IPS-20b (cell line): Measurements from ENCODE around the gene NRCAM.

ENCODE experiments used
- H3K27ac ChIP-seq: one replicate; pipeline ENCODE4 v1.5.1; 2013; ENCODE audit warnings: low read length
- H3K27me3 ChIP-seq: 2 replicates; pipeline ENCODE4 v1.6.1; 2013; ENCODE audit warnings: mild to moderate bottlenecking, low read length, inconsistent platforms; ENCODE audit not compliant: insufficient read depth
- H3K36me3 ChIP-seq: 2 replicates; pipeline ENCODE4 v1.6.1; 2013; ENCODE audit warnings: low read depth, mild to moderate bottlenecking, inconsistent platforms, low read length, moderate library complexity; ENCODE audit not compliant: insufficient read depth
- H3K4me1 ChIP-seq: 2 replicates; pipeline ENCODE4 v1.6.1; 2013; ENCODE audit warnings: mild to moderate bottlenecking, control low read depth, inconsistent platforms, low read length, moderate library complexity; ENCODE audit not compliant: insufficient read depth
- H3K4me3 ChIP-seq: 2 replicates; pipeline ENCODE4 v1.5.1; 2013; ENCODE audit warnings: mild to moderate bottlenecking, low read length, inconsistent platforms
- H3K9ac ChIP-seq: 2 replicates; pipeline ENCODE4 v1.6.1; 2013; ENCODE audit warnings: low read depth, mild to moderate bottlenecking, inconsistent platforms, low read length, moderate library complexity
- H3K9me3 ChIP-seq: 2 replicates; pipeline ENCODE4 v1.6.1; 2013; ENCODE audit warnings: mild to moderate bottlenecking, low read depth, low read length, inconsistent platforms; ENCODE audit not compliant: insufficient read depth

NRCAM gene

GRCh38 chr7:108421720-108422331 is 34.4 kb downstream of the NRCAM start:
- H3K9me3 ChIP-seq: no peaks in the 10 kb centered on the region
- H3K9ac ChIP-seq: no peak overlapping the region
- H3K27ac ChIP-seq: no peak overlapping the region
- no peaks in the 10 kb centered on the region for H3K27me3 ChIP-seq
- no peaks in the 10 kb centered on the region; the same call in 1 of the 2 replicates for H3K4me1 ChIP-seq
- H3K4me3 ChIP-seq: no peak overlapping the region
- no peaks in the 10 kb centered on the region for H3K36me3 ChIP-seq

GRCh38 chr7:108419961-108420908 is 36.0 kb downstream of the NRCAM start:
- Histone ChIP-seq H3K27me3 (no peaks in the 10 kb centered on the region), H3K27ac (no peak overlapping the region), H3K36me3 (no peaks in the 10 kb centered on the region), H3K4me3 (no peak overlapping the region), H3K4me1 (no peaks in the 10 kb centered on the region; the same call in 1 of the 2 replicates), H3K9me3 (no peaks in the 10 kb centered on the region), H3K9ac (no peak overlapping the region)

DNA sequence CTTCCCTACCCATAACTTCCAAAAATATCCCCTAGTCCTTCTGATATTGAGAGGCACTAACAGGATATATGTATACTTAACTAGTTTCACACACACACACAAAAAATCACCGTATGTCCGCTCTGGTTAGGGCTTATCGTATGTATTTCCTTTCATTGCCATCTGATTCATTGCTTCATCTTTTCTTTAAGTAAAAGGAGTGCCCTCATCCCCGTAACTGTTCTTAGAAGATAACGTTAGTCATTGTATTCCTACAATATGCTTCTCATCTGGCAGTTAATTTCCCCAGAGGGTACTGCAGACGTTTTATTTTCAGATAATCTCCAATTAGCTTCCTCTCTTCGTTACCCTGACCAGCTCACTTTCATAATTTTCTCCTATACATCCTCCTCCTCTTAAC is 37.3 kb downstream of the NRCAM start:
- H3K4me1 ChIP-seq: peaks cover 2% of the 10 kb centered on the region; the same call in 1 of the 2 replicates
- no peaks in the 10 kb centered on the region for H3K9me3 ChIP-seq
- H3K27me3 ChIP-seq: no peaks in the 10 kb centered on the region
- H3K9ac ChIP-seq: no peak overlapping the region
- H3K36me3 ChIP-seq: no peaks in the 10 kb centered on the region
- no peak overlapping the region for H3K27ac ChIP-seq
- H3K4me3 ChIP-seq: no peak overlapping the region

GRCh38 chr7:108417926-108418325 is 38.3 kb downstream of the NRCAM start:
- no peaks in the 10 kb centered on the region for H3K36me3 ChIP-seq
- H3K27ac ChIP-seq: no peak overlapping the region
- no peak overlapping the region for H3K4me3 ChIP-seq
- H3K27me3 ChIP-seq: no peaks in the 10 kb centered on the region
- no peaks in the 10 kb centered on the region for H3K9me3 ChIP-seq
- no peak overlapping the region for H3K9ac ChIP-seq
- H3K4me1 ChIP-seq: peaks cover 4% of the 10 kb centered on the region; the same call in 1 of the 2 replicates

DNA sequence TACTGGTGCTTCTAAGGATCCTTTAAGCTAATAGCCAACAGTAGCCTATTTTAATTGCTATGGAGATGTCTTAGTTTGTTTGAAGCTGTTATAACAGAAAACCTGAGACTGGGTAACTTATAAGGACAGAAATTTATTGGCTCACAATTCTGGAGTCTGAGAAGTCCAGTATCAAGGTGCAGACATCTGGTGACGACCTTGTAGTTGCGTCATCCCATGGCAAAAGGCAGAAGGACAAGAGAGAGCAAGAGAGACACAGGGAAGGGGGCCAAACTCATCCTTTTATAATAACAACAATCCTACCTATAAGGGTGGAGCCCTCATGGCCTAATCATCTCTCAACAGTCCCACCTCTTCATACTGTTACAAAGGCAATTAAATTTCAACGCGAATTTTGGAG is 39.1 kb downstream of the NRCAM start:
- Histone ChIP-seq H3K4me3 (no peak overlapping the region), H3K9ac (no peak overlapping the region), H3K27ac (no peak overlapping the region), H3K36me3 (no peaks in the 10 kb centered on the region), H3K4me1 (peaks cover 4% of the 10 kb centered on the region; the same call in 1 of the 2 replicates), H3K27me3 (no peaks in the 10 kb centered on the region), H3K9me3 (no peaks in the 10 kb centered on the region)

- H3K27me3 ChIP-seq: no peaks in the 10 kb centered on the region
- no peak overlapping the region for H3K4me3 ChIP-seq
- peaks cover 4% of the 10 kb centered on the region; the same call in 1 of the 2 replicates for H3K4me1 ChIP-seq
- H3K36me3 ChIP-seq: no peaks in the 10 kb centered on the region
- H3K27ac ChIP-seq: no peak overlapping the region
- H3K9ac ChIP-seq: no peak overlapping the region
- no peaks in the 10 kb centered on the region for H3K9me3 ChIP-seq
Observed at GRCh38 chr7:108415821-108416536, 40.3 kb downstream of the NRCAM start.

GRCh38 chr7:108415084-108415483 is 41.2 kb downstream of the NRCAM start:
- Histone ChIP-seq H3K4me3 (no peak overlapping the region), H3K27me3 (no peaks in the 10 kb centered on the region), H3K36me3 (no peaks in the 10 kb centered on the region), H3K4me1 (peaks cover 4% of the 10 kb centered on the region; the same call in 1 of the 2 replicates), H3K9ac (no peak overlapping the region), H3K27ac (no peak overlapping the region), H3K9me3 (no peaks in the 10 kb centered on the region)

DNA sequence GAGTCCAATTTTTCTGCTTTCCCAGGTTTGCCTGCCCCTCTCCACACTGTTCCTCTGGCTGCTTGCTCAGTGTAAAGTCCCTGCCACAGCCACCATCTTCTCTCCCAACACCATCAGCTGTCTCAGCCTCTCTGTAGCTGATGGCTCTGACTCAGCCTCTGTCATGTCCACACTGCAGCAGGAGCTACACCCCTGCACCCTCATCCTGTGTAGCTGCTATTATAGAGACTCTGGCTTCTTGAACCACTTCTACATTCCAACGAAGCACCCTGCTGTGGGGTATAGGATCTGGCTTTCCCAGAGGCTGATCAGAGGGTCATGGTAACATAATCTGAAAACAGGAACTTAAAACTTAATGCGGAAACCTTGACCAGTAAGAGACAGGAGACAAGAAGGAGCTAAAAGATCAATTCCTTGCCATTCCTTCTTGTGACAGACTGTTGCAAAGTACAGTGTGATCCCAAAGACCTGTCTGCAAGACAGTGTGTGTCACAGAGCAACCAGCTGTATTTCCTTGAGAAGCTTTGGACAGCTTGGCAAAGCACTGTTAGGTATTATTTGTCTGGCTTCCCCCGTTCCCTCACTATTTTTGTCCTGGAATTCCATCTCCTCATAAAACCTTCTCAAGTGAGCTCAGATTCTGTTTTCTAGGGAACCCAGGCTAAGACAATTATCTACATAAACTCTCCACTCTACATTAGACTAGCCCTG is 42.3 kb downstream of the NRCAM start:
- Histone ChIP-seq H3K4me1 (peaks cover 4% of the 10 kb centered on the region; the same call in 1 of the 2 replicates), H3K4me3 (no peak overlapping the region), H3K27ac (no peak overlapping the region), H3K36me3 (no peaks in the 10 kb centered on the region), H3K27me3 (no peaks in the 10 kb centered on the region), H3K9ac (no peak overlapping the region), H3K9me3 (no peaks in the 10 kb centered on the region)

- Histone ChIP-seq H3K27ac (no peak overlapping the region), H3K36me3 (no peaks in the 10 kb centered on the region), H3K9me3 (no peaks in the 10 kb centered on the region), H3K27me3 (no peaks in the 10 kb centered on the region), H3K4me3 (no peak overlapping the region), H3K9ac (no peak overlapping the region), H3K4me1 (peaks cover 4% of the 10 kb centered on the region; the same call in 1 of the 2 replicates)
Observed at GRCh38 chr7:108413337-108413736, 42.9 kb downstream of the NRCAM start.

GRCh38 chr7:108409146-108409545 is 47.1 kb downstream of the NRCAM start:
- Histone ChIP-seq H3K9ac (no peak overlapping the region), H3K4me1 (peaks cover 4% of the 10 kb centered on the region; the same call in 1 of the 2 replicates), H3K9me3 (no peaks in the 10 kb centered on the region), H3K27ac (no peak overlapping the region), H3K36me3 (no peaks in the 10 kb centered on the region), H3K27me3 (no peaks in the 10 kb centered on the region), H3K4me3 (no peak overlapping the region)
